Measurements from ENCODE around the gene SWT1. TPM values are rescaled to one million over a fixed set of nuclear protein-coding genes. Genes with fewer than 3 reads are reported as not detected.
"Not testable (repeated sequence)": the region's sequence is repeated elsewhere in the genome, so short reads cannot be mapped to it uniquely, and the experiment has no call there.

The SWT1 gene
- total RNA-seq, 2 donors from 2014 or later = 4.1 to 6.7 TPM

DNA sequence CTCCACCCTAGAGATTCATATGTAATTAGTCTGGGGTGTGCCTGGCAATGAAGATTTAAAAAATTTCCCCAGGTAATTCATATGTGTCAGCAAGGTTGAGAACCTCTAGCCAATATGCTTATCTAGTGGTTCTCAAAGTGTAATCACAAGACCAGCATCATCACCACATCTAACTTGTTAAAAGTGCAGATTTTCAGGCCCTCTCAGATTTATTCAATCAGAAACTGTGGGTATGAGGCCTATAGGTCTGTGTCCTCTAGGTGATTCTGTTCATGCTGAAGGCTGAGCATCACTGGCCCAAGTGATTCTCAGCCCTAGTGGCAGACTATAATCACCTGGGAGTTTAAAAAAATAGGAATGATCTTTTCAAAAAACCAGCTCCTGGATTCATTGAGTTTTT is 75.9 kb downstream of the SWT1 start:
- ATAC-seq (no peak), DNase-seq (no peak)
- intact Hi-C loops (cut with DNase I, micrococcal nuclease) = no loop called here

GRCh38 chr1:185234183-185234582 is 77.2 kb downstream of the SWT1 start:
- intact Hi-C loops (cut with DNase I, micrococcal nuclease); DNase-seq; ATAC-seq: not testable (repeated sequence)

DNA sequence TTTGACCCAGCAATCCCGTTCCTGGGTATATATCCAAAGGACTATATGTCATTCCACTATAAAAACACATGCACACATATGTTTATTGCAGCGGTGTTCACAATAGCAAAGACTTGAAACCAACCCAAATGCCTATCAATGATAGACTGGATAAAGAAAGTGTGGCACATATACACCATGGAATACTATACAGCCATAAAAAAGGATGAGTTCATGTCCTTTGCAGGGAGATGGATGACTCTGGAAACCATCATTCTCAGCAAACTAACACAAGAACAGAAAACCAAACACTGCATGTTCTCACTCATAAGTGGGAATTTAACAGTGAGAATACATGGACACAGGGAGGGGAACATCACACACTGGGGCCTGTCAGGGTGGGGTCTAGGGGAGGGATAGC is 80.2 kb downstream of the SWT1 start:
- DNase-seq; ATAC-seq; intact Hi-C loops (cut with DNase I, micrococcal nuclease): not testable (repeated sequence)

DNA sequence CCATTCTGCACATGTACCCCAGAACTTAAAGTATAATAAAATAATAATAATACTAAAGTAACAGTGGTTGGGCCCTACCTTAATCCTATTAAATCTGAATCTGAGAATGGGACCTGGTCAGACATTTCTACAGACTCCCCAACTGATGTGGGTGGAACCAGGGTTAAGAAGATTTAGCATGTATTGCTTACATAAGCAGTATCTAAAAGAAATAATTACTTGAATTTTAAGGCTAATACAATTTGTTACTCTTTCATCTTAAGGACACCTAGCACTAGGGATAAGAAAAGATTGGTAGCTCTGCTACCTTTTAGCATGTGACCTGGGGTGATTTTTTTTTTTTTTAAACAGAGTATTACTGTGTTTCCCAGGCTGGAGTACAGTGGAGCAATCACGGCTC is 80.7 kb downstream of the SWT1 start:
- intact Hi-C loops (cut with DNase I, micrococcal nuclease) = no loop called here
- no peak for DNase-seq
- ATAC-seq = no peak

- ATAC-seq (no peak), DNase-seq (no peak)
- intact Hi-C loops (cut with DNase I, micrococcal nuclease) = no loop called here
These were observed 81.5 kb downstream of the SWT1 start for GRCh38 chr1:185238447-185238846.

GRCh38 chr1:185239861-185240260 is 82.9 kb downstream of the SWT1 start:
- no peak for ATAC-seq
- intact Hi-C loops (cut with DNase I, micrococcal nuclease) = no loop called here
- no peak for DNase-seq

DNA sequence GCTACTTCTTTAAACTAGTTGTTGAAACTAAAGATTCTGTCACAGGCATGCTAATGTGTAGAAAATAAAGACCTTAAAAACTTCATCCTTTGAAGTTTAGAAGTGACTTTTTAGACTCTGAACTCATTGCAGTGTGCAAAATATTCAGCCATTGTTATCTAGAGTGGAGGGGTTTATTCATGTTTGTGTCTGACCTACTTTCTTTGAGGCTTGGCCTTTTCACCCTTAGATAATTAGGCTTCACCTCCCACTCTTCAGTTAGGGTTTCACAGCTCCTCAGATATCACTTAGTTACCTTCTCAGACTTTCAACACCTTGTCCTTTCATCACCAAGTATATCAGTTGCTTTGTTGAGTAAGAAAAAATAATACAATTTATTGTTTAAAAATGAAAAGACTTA is 84.2 kb downstream of the SWT1 start:
- ATAC-seq = no peak
- DNase-seq = no peak
- intact Hi-C loops (cut with DNase I, micrococcal nuclease) = no loop called here

GRCh38 chr1:185244015-185244747 is 87.2 kb downstream of the SWT1 start:
- DNase-seq (no peak), ATAC-seq (no peak)
- intact Hi-C loops (cut with DNase I, micrococcal nuclease) = no loop called here

GRCh38 chr1:185245466-185245865 is 88.5 kb downstream of the SWT1 start:
- intact Hi-C loops (cut with DNase I, micrococcal nuclease) = no loop called here
- no peak for DNase-seq
- no peak for ATAC-seq

- intact Hi-C loops (cut with DNase I, micrococcal nuclease) = no loop called here
- no peak for ATAC-seq
- no peak for DNase-seq
These were observed 92.6 kb downstream of the SWT1 start for GRCh38 chr1:185249563-185249962.

- intact Hi-C loops (cut with DNase I, micrococcal nuclease) = no loop called here
These were observed 93.1 kb downstream of the SWT1 start for GRCh38 chr1:185250063-185250462.

GRCh38 chr1:185251928-185252327 is 95.0 kb downstream of the SWT1 start:
- DNase-seq; intact Hi-C loops (cut with DNase I, micrococcal nuclease); ATAC-seq: not testable (repeated sequence)

More at GRCh38 chr1:185250063-185250462, 93.1 kb downstream of the SWT1 start:
- DNase-seq (no peak), ATAC-seq (no peak)

GRCh38 chr1:185252404-185252803 is 95.4 kb downstream of the SWT1 start:
- DNase-seq; intact Hi-C loops (cut with DNase I, micrococcal nuclease); ATAC-seq: not testable (repeated sequence)

DNA sequence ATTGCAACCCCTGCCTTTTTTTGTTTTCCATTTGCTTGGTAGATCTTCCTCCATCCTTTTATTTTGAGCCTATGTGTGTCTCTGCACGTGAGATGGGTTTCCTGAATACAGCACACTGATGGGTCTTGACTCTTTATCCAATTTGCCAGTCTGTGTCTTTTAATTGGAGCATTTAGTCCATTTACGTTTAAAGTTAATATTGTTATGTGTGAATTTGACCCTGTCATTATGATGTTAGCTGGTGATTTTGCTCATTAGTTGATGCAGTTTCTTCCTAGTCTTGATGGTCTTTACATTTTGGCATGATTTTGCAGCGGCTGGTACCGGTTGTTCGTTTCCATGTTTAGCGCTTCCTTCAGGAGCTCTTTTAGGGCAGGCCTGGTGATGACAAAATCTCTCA is 98.6 kb downstream of the SWT1 start:
- ATAC-seq; intact Hi-C loops (cut with DNase I, micrococcal nuclease): not testable (repeated sequence)

GRCh38 chr1:185257116-185257949 is 100.4 kb downstream of the SWT1 start:
- DNase-seq; intact Hi-C loops (cut with DNase I, micrococcal nuclease); ATAC-seq: not testable (repeated sequence)

More for the DNA sequence above, 98.6 kb downstream of the SWT1 start:
- DNase-seq = not testable (repeated sequence)

GRCh38 chr1:185257950-185258208 is 100.9 kb downstream of the SWT1 start:
- DNase-seq (no peak), ATAC-seq (no peak)
- intact Hi-C loops (cut with DNase I, micrococcal nuclease) = no loop called here

DNA sequence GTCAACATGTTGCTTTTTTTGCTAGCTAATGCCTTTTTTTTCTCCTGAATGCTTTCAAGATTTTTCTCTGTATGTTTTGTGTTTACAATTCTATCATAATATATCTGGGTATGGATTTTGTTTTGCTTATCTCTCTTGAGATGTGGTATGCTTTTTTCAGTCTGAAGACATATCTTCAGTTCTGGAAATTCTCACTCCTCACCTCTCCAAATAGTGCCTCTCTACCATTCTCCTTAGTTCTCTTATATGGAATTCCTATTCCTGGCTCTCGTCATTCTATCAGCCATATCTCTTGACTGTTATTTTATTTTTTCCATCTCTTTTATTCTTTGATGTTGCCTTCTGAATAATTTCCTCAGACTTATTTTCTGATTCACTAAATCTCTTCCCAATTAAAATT is 101.7 kb downstream of the SWT1 start:
- ATAC-seq = no peak
- intact Hi-C loops (cut with DNase I, micrococcal nuclease) = no loop called here

GRCh38 chr1:185260611-185261010 is 103.6 kb downstream of the SWT1 start:
- ATAC-seq = no peak
- no peak for DNase-seq
- intact Hi-C loops (cut with DNase I, micrococcal nuclease) = no loop called here

More for the DNA sequence above, 101.7 kb downstream of the SWT1 start:
- DNase-seq = no peak

DNA sequence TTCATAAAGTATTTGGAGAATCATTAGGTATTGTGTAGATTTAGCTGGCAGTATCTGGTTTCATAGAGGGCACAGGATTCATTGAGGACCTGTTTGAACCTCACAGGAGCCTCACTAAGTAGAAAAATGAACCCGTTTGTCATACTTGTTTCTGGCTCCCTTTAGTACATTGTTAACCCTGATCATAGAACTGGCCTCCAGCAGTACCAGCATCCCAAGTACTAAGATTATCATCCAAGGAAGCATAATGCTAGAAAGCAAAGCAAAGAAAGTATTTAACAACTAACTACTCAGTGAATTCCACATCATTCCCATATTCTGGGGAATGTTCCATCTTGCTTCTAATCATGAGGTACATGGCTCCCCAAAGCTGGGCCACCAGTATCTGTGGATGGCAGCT is 105.2 kb downstream of the SWT1 start:
- DNase-seq (no peak), ATAC-seq (no peak)
- intact Hi-C loops (cut with DNase I, micrococcal nuclease) = no loop called here

- intact Hi-C loops (cut with DNase I, micrococcal nuclease) = no loop called here
- DNase-seq (no peak), ATAC-seq (no peak)
These were observed 106.3 kb downstream of the SWT1 start for GRCh38 chr1:185263292-185263691.

Measured in left colon (tissue), 2 donors.